ENCODE measurements around the gene NCS1.

Gene NCS1

DNA sequence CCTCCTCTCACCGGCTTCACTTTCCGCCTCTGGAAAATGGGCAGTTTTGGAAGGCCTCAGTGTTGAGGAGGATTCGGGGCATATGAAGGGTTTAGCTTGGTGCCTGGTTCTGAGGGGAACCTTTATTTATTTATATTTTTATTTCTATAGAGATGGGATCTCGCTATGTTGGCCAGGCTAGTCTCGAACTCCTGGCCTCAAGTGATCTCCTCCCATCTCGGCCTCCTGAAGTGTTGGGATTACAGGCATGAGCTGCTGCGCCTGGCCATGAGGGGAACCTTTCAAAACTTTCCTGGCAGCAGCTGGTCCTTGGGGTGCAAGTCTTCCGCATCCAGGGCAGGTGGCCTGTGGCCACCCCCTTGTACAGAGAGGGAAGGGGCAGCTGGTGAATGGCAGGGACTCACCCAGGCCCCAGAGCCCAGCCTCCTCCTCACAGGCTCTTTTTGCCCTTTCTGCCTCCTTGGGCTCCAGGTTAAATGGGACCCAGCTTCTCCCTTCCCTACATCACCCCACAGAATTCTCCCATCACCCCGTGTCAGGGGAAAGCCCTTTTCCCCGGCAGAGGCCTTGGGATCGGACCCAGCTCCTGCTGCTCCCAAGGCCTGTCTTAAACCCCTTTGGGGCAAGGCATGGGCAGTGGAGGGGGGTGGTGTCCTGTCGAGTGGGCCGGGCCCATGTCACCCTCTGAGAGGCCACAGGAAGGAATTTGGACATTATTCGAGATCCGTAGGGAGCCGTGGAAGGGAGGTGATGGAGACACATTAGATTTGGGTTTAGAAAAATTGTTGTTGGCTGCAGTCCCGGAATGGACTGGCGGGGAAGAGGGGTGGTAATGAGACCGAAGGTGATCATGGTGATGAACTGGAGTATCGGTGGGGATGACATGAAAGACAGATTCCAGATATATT lies 5.9 kb downstream of the NCS1 start:
- DNase-seq, result no peak

DNA sequence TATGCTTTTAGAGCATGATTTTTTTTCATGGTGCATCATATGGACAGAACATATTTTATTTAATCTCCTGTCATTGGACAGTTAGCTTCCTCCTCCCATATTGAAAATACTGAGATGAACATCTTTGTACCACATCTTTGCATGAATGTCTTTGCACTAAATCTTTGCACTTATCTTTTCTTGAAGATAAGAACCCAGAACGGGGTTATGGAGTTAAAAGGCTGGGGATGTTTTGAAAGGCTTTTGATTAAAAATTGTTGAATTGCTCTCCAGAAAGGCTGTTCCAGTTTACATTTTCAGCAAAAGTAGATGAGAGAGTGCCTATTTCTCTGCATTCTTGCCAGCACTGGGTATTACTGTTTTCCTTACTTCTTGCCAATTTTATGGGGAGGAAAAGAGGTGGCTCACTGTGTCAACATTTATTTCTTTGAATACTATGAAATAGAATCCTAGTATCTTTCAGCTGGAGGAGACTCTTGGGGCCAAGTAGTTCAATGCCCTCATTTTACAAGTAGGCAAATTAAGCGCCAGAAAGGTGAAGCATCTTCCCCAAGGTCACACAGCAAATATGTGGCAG lies 7.2 kb downstream of the NCS1 start:
- DNase-seq, result no peak

DNA sequence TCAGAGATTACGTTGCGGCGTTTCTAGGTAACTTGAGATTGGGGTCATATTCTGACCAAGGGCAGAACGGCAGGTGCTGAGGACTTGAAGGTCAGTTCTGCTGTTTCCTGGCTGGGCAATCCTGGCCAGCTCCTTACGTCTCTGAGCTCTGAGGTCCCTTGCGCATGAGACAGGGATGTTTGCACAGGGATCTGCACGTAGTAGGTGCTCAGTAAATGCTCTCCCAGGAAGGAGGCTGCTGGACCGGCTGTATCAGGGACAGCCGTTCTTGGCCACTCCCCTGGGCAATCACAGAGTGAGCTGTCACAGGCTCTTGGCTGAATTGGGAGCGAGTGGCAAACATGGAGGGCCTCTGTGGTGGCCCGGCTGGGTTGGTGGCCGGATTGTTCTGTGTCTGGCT lies 8.3 kb downstream of the NCS1 start:
- DNase-seq, result no peak

DNA sequence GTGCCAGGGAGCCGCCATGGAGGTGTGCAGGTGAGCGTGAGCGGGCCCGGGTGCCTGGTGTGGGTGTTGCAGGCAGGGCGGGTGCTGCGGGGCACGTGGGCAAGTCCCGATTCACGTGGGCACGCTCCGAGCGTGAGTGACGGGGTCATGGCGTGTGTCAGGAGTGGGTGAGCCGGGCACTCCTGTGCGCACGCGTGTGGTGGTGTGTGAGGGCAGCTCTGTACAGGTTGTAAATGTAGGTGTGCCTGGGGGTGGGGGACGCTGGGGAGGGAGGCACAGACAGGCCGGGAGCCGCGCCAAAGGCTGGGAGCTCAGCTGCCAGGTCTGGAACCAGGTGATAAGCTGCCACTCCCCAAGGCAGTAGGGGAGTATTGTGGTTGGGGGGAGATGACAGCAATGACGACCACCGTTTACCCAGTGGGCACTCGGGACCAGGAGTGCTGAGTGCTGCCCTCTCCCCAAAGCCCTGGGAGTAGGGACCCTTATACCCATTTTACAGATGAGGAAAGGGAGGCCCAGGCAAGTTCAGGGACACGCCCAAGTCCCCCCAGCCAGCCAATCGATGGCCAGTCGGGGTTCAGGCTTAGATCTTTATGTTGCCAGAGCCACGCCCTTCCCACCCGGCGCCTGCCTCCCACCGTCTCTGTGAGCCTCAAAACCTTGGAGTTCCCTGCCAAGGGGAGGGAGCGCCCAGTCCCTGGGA lies 9.6 kb downstream of the NCS1 start:
- DNase-seq, result no peak

DNA sequence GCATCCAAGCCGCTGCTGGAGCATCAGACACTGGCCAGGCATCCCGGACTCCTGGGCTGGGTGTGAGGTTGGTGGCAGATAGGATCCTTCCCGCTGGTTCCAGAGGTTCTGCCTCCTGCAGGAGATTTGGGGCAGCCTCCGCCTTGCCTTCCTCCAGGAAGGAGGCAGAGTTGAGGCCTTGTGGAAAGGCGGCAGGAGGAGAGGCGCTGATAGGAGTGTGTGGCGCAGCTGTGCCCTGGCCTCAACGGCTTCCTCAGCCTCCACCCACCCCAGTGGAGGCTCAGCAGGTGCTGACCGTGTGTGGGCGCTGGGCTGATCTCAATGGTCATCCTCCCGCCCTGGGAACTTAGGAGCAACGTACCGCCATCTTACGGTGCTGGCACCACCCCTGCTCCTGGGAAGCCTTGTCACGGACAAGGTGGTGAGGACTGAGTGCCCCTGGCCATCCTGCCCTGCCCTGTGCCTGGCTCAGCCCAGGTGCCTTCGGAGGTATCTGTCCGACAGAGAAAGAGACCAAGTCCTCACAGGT lies 10.2 kb downstream of the NCS1 start:
- no peak for DNase-seq

DNA sequence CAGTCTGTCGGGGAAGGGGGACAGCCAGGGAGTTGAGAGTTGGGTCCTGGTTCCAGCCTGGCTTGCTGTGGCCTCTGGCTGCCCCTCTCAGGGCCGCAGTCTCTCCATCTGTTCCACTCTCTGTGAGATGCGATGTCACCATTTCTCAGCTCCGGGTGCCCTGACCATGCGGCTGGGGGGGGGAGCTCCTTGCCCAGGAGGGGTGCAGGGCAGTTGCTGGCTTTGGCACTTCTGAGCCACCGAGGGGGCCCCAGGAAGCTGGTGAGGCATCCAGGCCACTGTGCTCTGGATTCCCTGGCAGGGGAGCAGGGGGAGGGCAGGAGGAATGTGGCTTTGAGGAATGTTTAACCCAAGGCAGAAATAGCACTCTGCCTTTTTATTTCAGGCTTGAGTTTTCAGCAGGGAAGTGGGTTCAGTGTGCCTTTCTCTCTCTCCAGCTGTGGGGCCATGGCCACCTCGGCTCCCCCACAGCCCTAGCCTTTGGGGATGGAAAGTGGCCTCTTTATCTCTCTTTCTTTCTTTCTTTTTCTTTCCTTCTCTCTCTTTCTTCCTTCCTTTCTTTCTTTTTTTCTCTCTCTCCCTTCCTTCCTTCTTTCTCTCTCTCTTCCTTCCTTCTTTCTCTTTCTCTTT lies 11.0 kb downstream of the NCS1 start:
- DNase-seq, result no peak

DNA sequence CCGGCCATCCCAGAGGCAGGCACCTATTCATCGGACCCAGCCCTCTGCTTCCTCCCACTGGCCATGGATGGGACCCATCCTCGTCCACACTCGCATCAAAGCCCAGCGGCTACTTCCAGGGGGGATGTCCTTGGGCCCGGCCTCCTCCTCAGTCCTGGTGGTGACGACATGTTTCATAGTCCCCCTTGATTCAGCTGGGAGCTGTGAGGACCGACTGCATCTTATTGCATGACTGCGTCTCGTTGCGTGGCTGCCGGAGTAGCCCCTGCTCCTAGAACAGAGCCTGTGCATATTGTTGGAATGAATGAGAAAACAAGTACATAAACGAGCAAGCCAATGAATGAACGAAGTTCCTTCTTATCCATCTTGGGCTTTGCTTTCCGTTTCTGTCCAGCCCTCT lies 12.8 kb downstream of the NCS1 start:
- no peak for DNase-seq

DNA sequence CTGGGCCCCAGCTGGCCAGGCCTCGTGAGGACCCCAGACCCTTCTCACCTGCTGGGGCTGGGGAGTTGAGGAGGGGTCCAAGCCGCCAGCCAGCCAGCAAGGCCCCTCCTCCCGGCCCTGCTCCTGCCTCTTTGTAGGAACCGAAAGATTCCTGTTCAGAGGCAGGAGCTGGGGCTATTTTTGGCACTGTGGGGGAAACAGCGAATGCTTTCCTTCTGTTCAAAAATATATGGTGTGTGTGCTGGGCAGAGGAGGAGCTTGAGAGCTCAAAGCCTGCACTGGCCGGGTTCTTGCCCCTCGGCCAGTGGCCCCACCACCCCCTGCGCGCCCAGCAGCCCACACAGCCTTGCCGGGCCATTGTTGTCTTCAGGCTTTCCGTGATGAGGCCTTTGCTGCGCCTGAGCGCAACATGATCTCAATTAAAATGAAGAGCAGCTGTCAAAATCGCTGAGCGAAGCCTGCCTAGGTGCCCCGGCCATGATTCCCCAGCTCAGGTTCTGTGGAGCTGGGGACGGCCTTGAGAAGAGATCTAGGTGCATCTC lies 13.4 kb downstream of the NCS1 start:
- DNase-seq, result no peak

DNA sequence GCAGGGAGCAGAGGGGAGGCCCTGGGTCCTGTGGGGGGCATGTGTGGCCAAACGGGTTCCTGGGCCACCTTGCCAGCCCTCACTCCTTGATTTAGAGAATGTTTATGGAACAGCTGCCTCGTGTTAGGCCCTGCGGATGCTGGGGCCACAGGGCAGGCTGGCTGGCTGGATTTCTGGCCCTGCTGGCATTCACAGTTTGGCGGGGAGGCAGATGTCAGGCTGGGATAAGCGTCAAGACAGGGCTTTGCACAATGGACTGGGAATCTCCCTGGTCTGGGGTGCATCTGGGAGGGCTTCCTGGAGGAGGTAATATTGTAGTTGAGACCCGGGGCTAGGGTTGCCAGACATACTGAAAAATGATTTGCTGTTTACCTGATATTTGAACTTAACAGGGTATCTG lies 13.8 kb downstream of the NCS1 start:
- DNase-seq, result no peak

DNA sequence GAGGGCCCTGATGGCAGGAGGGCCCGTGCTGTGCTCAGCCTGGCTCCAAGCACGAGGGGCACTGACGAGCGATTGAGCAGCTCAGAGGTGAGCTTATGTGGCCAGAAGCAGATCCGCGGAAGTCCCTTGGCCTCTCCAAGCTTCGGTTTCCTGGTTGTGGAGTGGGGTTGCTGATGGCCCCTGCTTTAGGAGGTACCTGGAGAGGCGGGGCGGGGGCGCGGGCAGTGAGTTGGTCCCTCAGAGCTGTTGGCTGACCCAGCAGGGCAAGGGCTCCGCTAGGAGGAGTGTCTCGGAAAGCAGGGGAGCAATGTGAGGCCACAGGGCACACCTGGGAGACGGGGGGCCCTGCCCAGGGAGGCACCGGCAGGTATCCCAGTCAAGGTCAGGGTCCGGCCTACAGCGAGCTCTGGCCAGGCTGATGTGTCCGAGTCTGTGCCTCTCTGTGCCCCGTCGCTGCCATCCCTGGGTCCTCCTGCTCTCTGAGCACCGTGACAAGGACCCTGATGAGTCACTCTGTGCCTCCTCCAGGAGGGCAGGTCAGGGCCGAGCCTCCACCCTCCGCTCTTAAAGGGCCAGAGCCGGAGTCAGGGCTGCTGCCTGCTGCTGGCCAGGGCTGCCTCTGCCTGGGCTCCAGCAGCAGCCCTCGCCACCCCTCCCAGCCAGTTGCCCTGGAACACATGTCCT lies 14.8 kb downstream of the NCS1 start:
- DNase-seq, result no peak

DNA sequence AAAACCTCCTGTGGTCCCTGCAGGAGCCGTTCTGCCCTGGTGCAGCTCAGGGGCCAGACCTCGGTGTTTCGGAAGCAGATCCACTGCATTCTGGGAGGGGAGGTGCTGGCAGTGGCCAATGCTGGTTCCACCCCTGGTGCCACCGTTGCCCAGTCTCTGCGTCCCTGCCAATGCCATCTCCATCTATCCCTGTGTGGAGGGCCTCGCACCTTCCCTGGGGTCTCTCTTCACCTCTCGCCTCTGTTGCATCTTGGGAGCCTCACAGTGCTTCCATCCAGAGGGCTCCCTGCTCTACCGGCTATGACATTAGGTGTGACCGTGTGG lies 15.3 kb downstream of the NCS1 start:
- DNase-seq, result no peak

DNA sequence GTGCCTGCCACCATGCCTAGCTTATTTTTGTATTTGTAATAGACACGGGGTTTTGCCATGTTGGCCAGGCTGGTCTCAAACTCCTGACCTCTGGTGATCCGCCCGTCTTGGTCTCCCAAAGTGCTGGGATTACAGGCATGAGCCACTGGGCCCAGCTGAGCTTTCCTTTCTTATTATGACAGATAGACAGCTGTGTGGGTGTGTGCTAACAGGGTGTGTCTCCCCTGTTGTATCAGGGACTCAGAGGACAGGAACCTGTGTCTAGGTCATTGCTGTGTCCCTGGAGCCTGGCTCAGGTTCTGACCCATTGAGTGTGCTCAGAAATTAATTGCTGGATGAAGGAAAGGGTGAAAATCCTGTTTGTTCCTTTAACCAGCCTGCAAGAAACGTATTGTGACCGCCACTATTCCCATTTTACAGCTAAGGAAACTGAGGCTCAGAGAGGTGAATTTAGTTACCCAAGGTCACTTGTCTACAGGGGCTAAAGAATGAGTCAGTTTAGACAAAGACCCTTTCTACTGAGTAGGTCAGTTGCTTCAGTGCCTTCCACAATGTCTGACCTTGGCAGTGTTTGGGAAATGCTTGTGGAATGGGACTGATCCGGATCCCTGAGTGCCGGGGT lies 16.8 kb downstream of the NCS1 start:
- DNase-seq, result no peak

DNA sequence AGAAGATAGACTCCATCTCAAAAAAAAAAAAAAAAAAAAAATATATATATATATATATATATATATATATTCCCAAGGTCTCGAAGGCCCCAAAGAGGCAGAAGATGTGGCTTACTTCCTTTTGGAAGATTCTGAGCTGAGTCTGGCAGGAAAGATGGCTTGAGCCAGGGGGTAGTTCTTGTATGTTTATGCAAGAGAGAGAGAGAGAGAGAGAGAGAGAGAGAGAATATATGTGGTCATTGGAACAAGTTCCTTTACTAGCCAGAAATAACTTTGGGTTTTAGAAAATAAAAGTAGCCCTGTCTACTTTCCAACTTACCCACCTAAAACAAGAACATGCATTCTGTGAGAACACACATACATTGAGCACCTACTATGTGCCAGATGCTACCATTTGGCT lies 17.6 kb downstream of the NCS1 start:
- no peak for DNase-seq

DNA sequence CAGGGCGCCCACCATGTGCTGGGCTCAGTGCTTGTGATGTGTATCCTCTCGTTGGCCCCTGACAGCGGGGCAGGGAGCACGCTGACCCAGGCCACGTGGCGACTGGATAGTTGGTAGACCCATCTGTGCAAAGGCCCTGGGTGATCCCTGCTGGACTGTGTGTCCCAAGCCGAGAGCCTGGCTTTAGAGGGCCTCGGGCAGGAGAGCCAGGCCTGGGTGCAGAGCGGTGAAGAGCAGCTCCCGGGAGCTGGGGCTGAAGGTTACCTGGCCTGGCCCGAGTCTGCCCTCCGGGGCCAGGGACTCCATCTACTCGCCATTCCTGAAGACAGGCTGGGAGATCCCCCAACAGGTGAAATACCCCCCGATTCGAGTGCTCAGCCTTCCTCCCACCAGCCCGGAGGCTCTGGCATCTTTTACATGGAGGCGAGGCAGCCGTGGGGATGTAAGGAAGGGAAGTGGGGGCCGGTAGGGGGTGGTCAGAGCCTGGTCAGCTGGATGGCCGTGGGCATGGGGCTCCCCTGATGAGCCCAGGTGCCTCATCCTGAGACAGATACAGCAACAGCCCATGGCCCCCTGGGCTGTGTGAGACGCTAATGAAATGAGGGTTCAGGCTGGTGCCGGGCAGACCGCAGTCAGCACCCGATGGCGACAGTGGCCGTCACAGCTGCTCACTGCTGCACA lies 19.0 kb downstream of the NCS1 start:
- no peak for DNase-seq

DNA sequence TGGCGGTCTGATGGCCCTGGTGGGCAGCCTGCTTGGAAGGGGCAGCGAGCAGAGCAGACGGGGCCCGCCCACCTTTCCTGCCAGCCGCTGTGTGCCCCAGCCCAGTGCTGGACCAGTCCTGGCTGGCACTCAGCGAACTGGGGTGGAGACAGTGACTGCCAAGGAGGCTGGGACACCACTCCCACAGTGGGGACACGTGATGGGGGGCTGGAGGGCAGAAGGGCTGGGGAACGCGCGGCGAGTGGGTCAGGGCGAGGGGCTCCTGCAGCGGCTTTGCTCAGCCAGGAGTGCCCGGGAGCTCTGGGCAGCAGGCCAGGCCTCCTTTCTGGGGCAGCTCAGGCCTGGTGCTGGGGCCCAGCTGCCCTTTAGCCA lies 19.5 kb downstream of the NCS1 start:
- no peak for DNase-seq

DNA sequence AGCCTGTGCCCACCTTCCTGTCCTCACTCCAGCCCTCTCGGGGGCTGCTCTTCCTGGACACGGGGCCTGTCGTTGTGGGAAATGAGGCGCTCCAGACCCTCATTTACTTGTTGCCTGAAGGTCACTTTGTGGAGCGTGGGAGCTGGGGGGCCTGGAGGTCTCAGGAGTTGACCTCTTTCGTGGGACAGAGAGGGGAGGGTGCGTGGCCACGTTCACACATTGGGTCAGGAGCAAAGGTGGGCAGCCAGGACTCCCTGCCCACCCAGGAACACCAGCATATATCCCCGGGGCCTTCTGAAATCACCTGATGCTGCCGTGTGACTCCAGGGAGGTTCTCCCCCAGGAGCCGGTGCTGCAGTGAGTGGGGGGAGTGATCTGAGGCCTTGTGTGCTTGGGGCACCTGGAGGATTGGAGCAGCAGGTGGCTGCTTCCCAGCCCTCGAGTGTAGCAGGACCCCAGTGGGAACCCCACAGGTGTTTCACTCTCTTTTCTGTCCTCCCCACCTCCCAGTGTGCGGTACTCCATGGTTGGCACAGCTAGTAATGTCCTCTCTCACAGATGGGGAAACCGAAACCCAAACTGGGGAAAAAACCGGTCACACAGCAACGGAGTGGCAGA lies 20.3 kb downstream of the NCS1 start:
- no peak for DNase-seq

DNA sequence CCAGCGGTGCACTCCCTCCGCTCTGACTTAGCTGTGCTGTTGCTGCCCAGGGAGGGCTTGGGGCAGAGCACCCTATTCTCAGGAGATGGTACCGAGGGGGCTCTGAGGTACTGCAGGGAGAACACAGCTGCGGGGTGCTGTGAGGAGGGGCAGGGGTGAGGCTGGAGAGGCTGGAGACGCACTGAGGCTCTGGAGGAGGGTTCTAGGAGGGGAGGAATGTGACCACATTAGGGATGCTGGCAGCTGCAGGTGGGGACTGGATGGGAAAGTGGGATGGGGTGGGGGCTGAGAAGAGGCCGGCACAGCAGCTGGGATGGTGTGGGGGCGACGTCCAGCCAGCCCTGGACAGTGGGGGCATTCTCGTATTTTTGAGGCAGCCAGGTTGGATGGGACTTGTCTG lies 20.9 kb downstream of the NCS1 start:
- no peak for DNase-seq

DNA sequence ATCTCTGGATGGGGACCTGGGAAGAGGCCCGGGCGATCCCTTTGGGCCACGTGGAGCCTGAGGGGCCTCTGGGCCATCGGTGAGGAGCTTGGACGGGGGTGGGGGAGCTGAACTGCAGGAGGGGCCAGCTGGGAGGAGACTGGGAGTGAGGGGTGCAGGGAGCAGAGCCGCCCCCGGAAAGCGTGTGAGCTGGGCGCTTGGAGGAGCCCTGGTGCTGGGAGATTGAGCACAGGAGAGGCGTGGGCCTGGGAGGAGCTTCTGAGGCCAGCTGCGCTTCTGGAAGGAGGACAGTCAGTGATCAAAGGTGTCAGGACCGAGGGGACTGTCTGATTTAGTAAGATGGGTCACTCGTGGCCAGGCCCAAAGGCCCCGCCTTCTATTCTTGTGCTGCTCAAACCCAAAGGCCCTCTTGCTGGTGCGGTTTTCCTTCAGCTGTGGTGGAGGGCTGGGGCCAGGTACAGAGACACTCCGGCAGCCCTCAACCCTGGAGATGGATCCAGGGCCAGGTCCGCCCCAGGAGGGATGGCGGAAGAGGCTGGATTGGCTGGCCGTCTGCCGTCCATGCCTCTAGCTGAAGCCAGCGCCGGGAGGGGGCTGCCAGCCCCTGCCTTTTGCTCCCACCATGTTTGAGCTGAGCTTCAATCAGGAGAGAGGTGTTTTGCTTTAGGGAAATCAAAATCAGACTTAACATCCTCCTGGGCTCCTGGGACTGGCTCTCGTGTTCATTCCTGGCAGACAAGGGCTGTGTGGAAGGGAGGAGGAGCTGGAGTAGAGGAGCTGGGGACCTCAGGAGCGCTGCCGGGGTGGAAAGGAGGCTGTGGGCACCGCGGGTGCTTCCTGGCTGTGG lies 21.6 kb downstream of the NCS1 start:
- no peak for DNase-seq

DNA sequence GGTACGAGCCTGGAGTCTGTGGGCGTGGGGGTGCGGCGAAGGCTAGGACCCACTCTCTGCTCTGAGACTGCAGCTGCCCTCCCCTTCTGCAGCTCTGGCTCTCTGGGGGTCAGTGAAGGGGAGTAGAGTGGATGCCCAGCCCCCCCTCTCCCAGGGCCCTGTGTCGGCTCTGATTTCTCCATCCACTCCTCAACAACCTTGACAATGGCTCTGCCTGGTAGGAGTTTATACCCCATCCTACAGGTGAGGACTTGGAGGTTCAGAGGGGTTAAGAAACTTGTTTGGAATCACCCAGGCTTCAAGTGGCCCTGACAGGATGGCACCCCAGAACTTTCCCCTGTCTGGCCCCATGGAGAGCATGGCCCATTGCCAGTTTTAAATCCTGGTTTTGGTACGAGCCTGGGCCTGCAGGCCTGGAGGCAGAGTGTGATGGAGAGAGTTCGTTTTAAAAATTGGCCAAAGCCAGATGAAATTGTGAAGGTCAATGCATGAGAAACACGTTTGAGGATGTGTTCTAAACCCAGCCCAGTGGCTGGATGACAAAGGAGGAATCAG lies 22.3 kb downstream of the NCS1 start:
- peak; percentile 3 for DNase-seq

DNA sequence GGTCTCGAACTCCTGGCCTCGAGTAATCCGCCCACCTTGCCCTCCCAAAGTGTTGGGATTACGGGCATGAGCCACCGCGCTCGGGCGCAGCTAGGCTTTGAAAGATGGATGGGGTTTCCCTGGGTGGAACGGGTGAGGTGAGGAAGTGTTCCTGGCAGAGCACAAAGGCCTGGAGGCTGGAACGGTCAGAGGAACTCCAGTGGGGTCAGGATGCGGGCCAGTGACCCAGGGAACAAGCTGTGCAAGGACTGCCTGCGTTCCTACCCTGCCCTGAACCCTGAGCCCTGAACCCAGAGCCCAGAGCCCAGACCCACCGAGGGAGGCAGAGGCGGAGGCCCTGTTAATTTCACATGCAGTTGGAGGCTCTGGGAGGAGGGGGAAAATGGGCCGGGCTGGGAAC lies 23.4 kb downstream of the NCS1 start:
- DNase-seq, result no peak

Measured in NCI-H1105 treated with DMSO at 0.1 percent for 48 hours (cell line).